A673 (cell line): ENCODE measurements around the gene SERPINB1. TPM values are rescaled to one million over a fixed set of nuclear protein-coding genes. Genes with fewer than 3 reads are reported as not detected.
"Not testable (repeated sequence)": the region's sequence is repeated elsewhere in the genome, so short reads cannot be mapped to it uniquely, and the experiment has no call there.

Experiments
- BruUV-seq: library from RNA; stranded (reverse); fragments of 400-500 nt; replicated peaks from 2 replicates; lab custom pipeline; 2021; lab: Mats Ljungman, UMichigan
- CTCF ChIA-PET: fragments of 300-600 bp; sonication (Branson Sonifier 250); formaldehyde crosslinking; loops from one replicate; lab custom pipeline; 2022; ENCODE audit warnings: antibody characterized with exemption; lab: Charles Lee
- POLR2A ChIA-PET: fragments of 300-600 bp; sonication (Branson Sonifier 250); formaldehyde crosslinking; loops from one replicate; lab custom pipeline; 2022; ENCODE audit warnings: antibody characterized with exemption; ENCODE audit not compliant: low non-redundant PET; lab: Charles Lee
- DNase-seq: peaks from one replicate; pipeline ENCODE4 v3.0.0-alpha.2; 2015; ENCODE audit warnings: low spot score
- H3K27ac ChIP-seq: fragments of 200-600 bp; sonication (generic); 2 replicates; pipeline ENCODE4 v1.5.1; 2016; ENCODE audit warnings: mixed run types, low read depth, mild to moderate bottlenecking, mixed read lengths, antibody characterized with exemption, low read length; ENCODE audit not compliant: poor library complexity, severe bottlenecking
- H3K27me3 ChIP-seq: fragments of 200-600 bp; sonication (generic); replicated peaks from 2 replicates; pipeline ENCODE4 v1.6.1; 2017; ENCODE audit warnings: mixed run types, low read depth, mild to moderate bottlenecking, mixed read lengths, antibody characterized with exemption, low read length; ENCODE audit not compliant: insufficient read depth, poor library complexity
- H3K36me3 ChIP-seq: fragments of 200-600 bp; sonication (generic); 2 replicates; pipeline ENCODE4 v1.6.1; 2016; ENCODE audit warnings: mixed run types, mild to moderate bottlenecking, mixed read lengths, antibody characterized with exemption, low read length; ENCODE audit not compliant: insufficient read depth, poor library complexity, severe bottlenecking
- H3K4me1 ChIP-seq: fragments of 200-600 bp; sonication (generic); 2 replicates; pipeline ENCODE4 v1.6.1; 2017; ENCODE audit warnings: mixed run types, mild to moderate bottlenecking, mixed read lengths, antibody characterized with exemption, low read length; ENCODE audit not compliant: insufficient read depth, poor library complexity, severe bottlenecking
- H3K4me3 ChIP-seq: fragments of 200-600 bp; sonication (generic); 2 replicates; pipeline ENCODE4 v1.5.1; 2016; ENCODE audit warnings: low read depth, mixed run types, mild to moderate bottlenecking, mixed read lengths, low read length; ENCODE audit not compliant: poor library complexity, severe bottlenecking
- H3K9me3 ChIP-seq: fragments of 200-600 bp; sonication (generic); 2 replicates; pipeline ENCODE4 v1.6.1; 2016; ENCODE audit warnings: mixed run types, low read depth, mild to moderate bottlenecking, mixed read lengths, antibody characterized with exemption, low read length; ENCODE audit not compliant: poor library complexity, severe bottlenecking
- CTCF ChIP-seq: fragments of 300-800, 200-600 bp; sonication (generic); conservative IDR thresholded peaks from 2 replicates; pipeline ENCODE4 v1.5.1; 2017; ENCODE audit warnings: low read depth, mild to moderate bottlenecking, antibody characterized with exemption, low read length, moderate library complexity, mixed read lengths
- EZH2 ChIP-seq: fragments of 200-600 bp; sonication (generic); IDR thresholded peaks from 2 replicates; pipeline ENCODE4 v1.6.1; 2017; ENCODE audit warnings: borderline replicate concordance, low read depth, mild to moderate bottlenecking, mixed read lengths, antibody characterized with exemption, low read length; ENCODE audit not compliant: poor library complexity, severe bottlenecking
- intact Hi-C: fragments of 100-400 bp; cut with micrococcal nuclease; formaldehyde crosslinking; loops from one replicate; pipeline ENCODE4 v1.10.0; 2022; ENCODE audit not compliant: unreplicated experiment
- total RNA-seq: library from RNA; stranded (reverse); gene quantifications from 2 replicates; pipeline ENCODE4 v1.2.3, GENCODE V29; 2021

SERPINB1 gene
- total RNA-seq, 1 experiment from 2014 or later: 1.3 TPM

- DNase-seq: no peak
- Histone ChIP-seq H3K27ac (no peak overlapping the region), H3K36me3 (no peaks in the 10 kb centered on the region), H3K9me3 (no peaks in the 10 kb centered on the region), H3K27me3 (no peaks in the 10 kb centered on the region), H3K4me1 (peaks cover 29% of the 10 kb centered on the region), H3K4me3 (no peak overlapping the region)
- BruUV-seq: no TSS peak
- ChIA-PET POLR2A (no interaction called here), CTCF (no interaction called here)
- no peak for TF ChIP-seq EZH2
- intact Hi-C loops: no loop called here
Observed at GRCh38 chr6:2861822-2862164, 20.1 kb upstream of the SERPINB1 start.

- no peak for TF ChIP-seq EZH2
- TF ChIP-seq CTCF: no peak
- Histone ChIP-seq H3K36me3 (no peaks in the 10 kb centered on the region), H3K27ac (no peak overlapping the region), H3K4me3 (no peak overlapping the region), H3K27me3 (no peaks in the 10 kb centered on the region), H3K4me1 (peaks cover 29% of the 10 kb centered on the region), H3K9me3 (no peaks in the 10 kb centered on the region)
- CTCF ChIA-PET: no interaction called here
- intact Hi-C loops: no loop called here
- no TSS peak for BruUV-seq
- POLR2A ChIA-PET: no interaction called here
- no peak for DNase-seq
Observed at GRCh38 chr6:2861060-2861821, 19.6 kb upstream of the SERPINB1 start.

GRCh38 chr6:2860706-2861059 is 19.0 kb upstream of the SERPINB1 start:
- DNase-seq, intact Hi-C loops, H3K27ac ChIP-seq, POLR2A ChIA-PET, H3K9me3 ChIP-seq, CTCF ChIA-PET, H3K27me3 ChIP-seq, H3K4me3 ChIP-seq, BruUV-seq, H3K36me3 ChIP-seq: not testable (repeated sequence)
- peaks cover 29% of the 10 kb centered on the region for H3K4me1 ChIP-seq

- H3K36me3 ChIP-seq, H3K4me3 ChIP-seq, H3K9me3 ChIP-seq, H3K27me3 ChIP-seq, DNase-seq, H3K27ac ChIP-seq, BruUV-seq, CTCF ChIA-PET, intact Hi-C loops, POLR2A ChIA-PET: not testable (repeated sequence)
- H3K4me1 ChIP-seq: peaks cover 35% of the 10 kb centered on the region
Observed at GRCh38 chr6:2859798-2860705, 18.4 kb upstream of the SERPINB1 start.
